Myocyte (in vitro differentiated cells): Measurements from ENCODE around the gene SAP30L. TPM values are rescaled to one million over a fixed set of nuclear protein-coding genes. Genes with fewer than 3 reads are reported as not detected.

Source experiments
- DNase-seq: peaks from one replicate; pipeline ENCODE4 v3.0.0-alpha.2; 2012; ENCODE audit warnings: low read depth
- total RNA-seq: library from RNA; depleted of rRNA; stranded (reverse); fragments of >200 nt; gene quantifications from 2 replicates; pipeline ENCODE4 v1.2.3, GENCODE V29; 2014

Gene SAP30L
- total RNA-seq, 1 donor from 2014 or later, result 20.2 TPM

DNA sequence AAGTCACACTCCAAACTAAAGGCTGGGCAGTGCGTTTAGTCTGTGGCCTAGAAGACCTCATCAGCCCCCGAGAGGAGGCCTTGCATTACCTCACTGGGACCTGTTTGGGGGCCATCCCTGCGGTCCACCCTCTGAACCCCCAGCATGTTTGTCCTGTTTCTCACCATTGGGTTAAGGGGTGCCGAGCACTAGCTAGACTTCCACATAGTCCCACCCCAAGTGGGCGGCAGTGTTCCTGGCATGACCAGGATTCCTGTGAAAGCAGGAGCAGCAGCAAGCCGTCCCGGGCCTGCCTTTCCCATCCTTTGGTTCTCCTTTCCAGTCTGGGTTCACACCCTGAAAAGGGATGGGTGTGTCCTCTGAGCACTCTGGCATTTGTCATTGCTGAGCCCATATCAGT, 26.6 kb upstream of the SAP30L start:
- DNase-seq, result no peak

DNA sequence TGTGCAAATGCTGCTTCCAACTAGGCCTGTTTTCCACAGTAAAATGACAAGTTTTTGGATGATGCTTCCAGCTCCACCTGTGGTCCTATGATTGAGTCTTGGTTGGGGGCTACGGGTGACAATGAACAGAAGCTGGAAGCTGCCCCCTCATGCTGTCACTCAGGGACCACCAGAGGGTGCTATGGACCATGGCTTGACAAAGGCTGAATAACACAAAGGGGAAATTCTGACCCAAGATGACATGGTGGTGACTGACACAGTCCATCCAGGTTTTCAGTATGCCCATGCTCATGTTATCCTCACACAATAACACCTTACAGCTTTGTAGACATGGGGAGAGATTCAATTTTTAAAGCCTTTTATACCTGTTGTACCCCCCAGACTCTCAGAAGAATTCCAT, 23.9 kb upstream of the SAP30L start:
- peak; percentile 12 for DNase-seq

- no peak for DNase-seq
These were observed 23.5 kb upstream of the SAP30L start for GRCh38 chr5:154422298-154422697.

- no peak for DNase-seq
These were observed 17.6 kb upstream of the SAP30L start for GRCh38 chr5:154428208-154428607.

- no peak for DNase-seq
These were observed 16.5 kb upstream of the SAP30L start for GRCh38 chr5:154429341-154429740.

DNA sequence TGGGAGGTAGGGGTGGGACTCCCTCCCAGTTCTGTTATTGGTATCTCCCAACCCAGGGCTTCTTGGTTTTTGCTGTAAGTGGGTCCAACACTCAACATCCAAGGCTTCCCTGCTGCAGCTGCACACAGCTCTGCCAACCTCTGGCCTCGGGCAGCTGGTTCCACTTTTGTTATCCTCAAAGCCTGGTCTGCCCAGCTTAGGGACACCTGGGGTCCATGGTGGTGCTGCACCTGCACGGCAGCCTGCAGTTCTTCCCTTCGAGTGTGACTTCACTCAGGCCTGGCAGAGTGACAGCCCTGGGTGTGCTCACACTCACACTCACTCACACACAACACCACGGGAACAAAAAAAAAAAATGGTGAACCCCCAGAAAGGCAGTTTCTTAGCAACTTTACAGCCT, 15.3 kb upstream of the SAP30L start:
- no peak for DNase-seq

GRCh38 chr5:154430961-154431630, 14.7 kb upstream of the SAP30L start:
- no peak for DNase-seq

DNA sequence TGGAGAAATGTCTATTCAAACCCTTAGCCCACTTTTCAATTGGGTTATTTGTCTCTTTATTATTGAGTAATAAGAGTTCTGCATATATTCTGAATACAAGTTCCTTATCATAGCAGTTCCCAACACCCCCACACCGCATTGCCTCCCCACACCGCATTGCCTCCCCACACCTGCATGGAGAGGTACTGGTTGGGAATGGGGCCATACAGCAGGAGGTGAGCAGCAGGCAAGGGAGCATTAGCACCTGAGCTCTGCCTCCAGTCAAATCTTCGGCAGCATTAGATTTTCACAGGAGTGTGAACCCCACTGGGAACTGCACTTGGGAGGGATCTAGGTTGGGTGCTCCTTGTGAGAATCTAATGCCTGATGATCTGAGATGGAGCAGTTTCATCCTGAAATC, 10.6 kb upstream of the SAP30L start:
- DNase-seq, result no peak

DNA sequence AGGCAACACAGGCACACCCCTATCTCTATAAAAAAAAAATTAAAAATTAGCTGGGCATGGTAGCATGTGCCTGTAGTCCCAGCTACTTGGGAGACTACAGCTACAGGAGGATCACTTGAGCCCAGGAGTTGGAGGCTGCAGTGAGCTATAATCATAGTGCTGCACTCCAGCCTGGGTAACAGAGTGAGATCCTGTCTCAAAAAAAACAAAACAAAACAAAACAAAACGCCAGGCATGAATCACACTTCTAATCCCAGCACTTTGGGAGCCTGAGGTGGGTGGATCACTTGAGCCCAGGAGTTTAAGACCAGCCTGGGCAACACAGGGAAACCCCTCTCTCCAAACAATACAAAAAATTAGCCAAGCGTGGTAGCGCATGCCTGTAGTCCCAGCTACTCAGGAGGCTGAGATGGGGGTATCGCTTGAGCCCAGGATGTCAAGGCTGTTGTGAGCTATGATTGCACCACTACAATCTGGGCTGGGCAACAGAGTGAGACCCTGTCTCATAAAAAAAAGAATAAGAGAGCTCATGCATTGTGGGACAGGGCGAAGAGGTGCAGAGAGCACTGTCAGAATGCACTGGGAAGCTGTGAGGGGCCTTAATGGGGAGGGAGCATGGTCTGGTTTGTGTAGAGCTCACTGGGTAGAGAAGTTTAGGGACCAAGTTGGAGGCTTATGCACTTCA, 8.4 kb upstream of the SAP30L start:
- DNase-seq, result peak; percentile 13

GRCh38 chr5:154440540-154440939, 5.3 kb upstream of the SAP30L start:
- DNase-seq, result no peak

GRCh38 chr5:154442801-154443200, 3.0 kb upstream of the SAP30L start:
- no peak for DNase-seq

DNA sequence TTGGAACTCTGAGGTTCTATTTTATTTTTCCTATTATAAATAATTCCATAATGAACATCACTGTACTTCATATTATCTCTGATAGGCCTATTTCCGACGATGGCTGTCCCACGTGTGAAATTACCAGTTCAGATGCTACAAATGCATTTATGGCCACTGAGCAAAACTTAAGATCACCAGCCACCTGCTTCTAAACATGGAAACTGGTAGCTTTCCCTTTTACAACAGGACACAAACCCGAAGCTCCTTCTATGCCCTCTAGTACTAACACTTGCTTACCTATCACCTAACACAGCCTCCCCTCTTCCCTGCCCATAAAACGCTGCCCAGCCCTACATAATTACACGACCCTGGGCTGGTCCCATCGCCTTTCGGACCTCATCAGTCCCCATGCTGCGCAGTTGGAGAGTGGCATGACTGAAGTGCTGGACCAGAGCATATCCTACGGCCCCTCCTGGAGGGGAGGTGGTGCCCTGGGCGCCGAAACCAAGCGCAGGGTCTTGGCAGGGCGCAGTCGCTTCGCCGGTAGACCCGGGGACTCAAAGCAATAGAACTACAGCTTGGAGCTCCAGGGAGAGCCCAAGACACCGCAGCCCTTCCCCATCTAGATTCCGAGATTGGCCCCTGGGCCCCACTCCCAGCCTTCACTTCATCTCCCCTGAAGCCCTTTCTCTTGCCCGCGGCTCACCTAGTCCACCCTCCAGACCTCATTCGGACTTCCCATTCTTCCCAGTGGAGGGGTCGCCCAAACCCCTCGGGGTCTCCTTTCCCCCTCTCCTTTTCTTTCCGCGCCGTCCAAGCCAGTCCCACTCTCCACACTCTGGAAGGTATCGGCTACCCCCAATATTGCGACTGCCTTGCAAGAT, 1.0 kb upstream of the SAP30L start:
- DNase-seq, result peak; percentile 9

GRCh38 chr5:154446195-154447088, 645 bp downstream of the SAP30L start:
- DNase-seq, result peak; percentile 60

GRCh38 chr5:154447089-154447725, 1.4 kb downstream of the SAP30L start:
- no peak for DNase-seq

DNA sequence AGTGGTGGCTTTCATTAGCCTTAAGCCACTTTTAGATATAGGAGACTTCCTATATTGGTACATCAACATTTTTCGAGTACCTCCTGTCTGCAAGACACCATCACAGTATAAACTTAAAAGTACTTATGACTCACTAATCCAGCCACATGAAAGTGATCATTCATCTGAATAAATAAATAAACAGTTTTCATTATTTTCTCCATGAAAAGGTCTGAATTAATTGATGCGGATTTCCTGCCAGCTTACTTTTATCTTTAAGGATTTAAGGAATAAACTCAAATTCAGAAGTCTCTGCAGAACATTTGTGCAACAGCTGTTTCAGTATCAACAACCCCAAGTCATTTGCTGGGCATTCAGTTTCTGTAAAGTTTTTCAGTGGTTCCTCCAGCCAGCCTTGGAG, 4.0 kb downstream of the SAP30L start:
- DNase-seq, result no peak

DNA sequence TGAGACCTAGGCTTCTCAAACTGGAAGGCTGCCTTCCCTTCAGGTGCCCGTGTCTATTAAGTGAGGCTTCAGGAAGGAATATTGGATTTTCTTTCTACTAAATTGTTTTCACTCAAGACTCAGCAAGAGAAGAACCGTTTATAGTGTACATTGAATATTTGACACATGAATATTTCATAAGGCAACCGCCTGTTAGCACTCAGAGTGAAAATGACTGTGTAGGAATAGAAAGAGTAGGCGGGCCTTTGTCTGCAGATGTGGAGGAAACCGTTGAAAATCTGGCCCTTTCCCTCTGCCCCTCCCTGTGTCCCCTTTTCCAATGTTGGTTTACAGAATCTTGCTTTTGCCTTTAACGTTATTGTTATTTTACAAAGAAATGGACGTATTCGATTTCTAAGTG, 6.2 kb downstream of the SAP30L start:
- no peak for DNase-seq

DNA sequence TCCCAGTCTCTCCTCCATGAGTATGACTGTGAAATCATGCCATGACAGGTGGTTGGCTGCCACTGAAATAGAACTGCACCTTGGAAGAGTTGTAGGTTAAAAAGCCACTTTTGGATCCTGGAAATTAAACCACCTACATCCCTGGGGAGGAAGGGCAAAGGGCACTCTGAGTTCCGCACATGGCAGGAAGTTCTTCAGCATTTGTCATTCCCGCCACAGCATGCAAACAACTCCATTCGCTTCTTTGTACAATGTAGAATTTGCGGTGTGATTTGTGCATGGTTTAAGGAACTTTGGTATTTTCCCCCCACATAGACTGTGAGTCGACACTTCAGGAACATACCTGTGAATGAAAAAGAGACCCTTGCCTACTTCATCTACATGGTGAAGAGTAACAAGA, 9.8 kb downstream of the SAP30L start:
- no peak for DNase-seq

DNA sequence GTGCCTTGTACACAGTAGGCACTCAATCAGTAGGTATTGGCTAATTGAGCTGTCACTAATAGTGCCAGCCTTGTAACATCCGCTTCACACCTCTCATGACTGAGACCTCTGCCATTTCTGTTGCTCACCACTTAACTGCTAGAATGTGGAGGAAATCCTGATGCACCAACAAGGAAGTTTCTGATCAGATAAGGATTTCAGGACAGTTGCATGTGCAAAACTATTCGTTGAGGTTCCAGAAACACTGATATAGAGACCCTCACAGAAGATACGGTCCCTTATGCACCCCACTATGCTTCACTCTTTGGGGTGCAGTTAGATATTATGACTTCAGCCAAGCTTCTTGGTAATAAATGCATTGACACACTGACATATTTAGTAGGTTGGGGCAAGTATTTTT, 10.7 kb downstream of the SAP30L start:
- no peak for DNase-seq

DNA sequence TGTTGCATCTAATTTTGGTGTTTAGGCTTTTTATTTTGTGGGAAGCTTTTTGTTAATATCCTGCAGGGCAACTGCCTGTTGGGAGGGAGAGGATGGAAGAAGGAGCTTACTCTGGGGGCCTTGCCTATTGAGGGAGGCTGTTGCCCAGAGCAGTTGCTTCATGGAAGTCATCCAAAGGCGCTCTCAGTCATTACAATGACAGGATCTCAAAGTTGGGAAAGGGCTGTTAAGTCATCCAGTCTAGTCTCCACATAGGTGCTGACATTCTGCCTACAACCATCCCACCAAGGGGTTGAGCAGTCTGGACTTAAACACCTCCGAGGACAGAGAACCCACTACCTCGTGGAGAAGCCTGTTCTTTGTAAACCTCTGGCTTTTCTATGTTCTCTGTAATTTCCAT, 13.2 kb downstream of the SAP30L start:
- no peak for DNase-seq

DNA sequence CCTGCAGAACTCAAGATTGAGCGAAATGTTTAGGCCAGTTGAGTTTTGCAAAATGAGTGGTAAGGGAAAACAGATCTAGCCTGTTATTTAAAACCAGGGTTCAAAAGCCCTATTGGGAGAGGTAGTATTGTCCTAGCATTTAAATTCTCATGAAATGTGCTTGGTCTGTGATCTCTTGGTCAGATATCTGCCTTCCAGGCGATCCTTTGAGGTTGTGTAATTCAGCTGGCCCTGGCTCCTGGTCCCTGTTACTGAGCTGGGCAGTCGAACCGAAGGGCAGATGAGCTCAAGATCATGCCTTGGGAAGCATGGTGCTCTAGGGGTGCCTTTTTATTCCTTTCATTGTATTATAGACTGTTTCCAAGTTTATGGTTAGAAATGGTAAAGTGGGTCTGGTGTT, 14.4 kb downstream of the SAP30L start:
- no peak for DNase-seq

DNA sequence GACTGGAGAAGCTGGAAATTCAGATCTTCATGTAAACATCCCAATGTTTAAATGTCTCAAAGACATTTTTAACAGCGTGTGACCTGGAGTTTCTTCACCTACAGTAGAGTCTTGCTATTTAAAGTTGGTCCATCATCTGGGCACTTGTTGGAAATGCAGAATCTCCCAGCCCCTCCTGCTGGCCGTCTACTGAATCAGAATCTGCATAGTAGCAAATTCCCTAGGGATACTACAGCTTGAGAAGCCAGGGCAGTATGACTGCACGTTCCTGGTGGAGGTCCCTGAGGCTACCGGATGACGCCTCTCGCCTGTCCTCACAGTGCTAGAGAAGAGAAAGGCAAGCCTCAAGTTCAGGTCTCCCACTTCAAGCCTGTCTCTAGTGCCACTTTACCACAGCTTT, 15.7 kb downstream of the SAP30L start:
- DNase-seq, result no peak
